Astrocyte (in vitro differentiated cells and primary cell): Measurements from ENCODE around the gene FAM131B. TPM values are rescaled to one million over a fixed set of nuclear protein-coding genes. Genes with fewer than 3 reads are reported as not detected.

Experiments used
- DNase-seq: peaks from one replicate; pipeline ENCODE4 v3.0.0-alpha.2; 2010; ENCODE audit warnings: low read depth
- FAIRE-seq: peaks from 2 replicates; lab custom pipeline; 2011; peaks lifted over from hg19 to GRCh38; lab: Jason Lieb, UNC
- H2AFZ ChIP-seq: 2 replicates; pipeline ENCODE4 v1.6.0; 2012; ENCODE audit warnings: low read depth, low read length, inconsistent platforms
- H3K27ac ChIP-seq: 2 replicates; pipeline ENCODE4 v1.5.1; 2011; ENCODE audit warnings: low read depth, low read length, inconsistent platforms
- H3K27me3 ChIP-seq: 2 replicates; pipeline ENCODE4 v1.6.0; 2011; ENCODE audit warnings: low read length, inconsistent platforms; ENCODE audit not compliant: insufficient read depth
- H3K36me3 ChIP-seq: 2 replicates; pipeline ENCODE4 v1.5.1; 2011; ENCODE audit warnings: low read length, inconsistent platforms; ENCODE audit not compliant: insufficient read depth
- H3K4me1 ChIP-seq: 2 replicates; pipeline ENCODE4 v1.5.1; 2011; ENCODE audit warnings: low read length, inconsistent platforms; ENCODE audit not compliant: insufficient read depth
- H3K4me2 ChIP-seq: 2 replicates; pipeline ENCODE4 v1.6.0; 2012; ENCODE audit warnings: low read length, inconsistent platforms
- H3K4me3 ChIP-seq: 2 replicates; pipeline ENCODE4 v1.5.1; 2011; ENCODE audit warnings: low read depth, mild to moderate bottlenecking, low read length, inconsistent platforms; ENCODE audit not compliant: insufficient read depth
- H3K79me2 ChIP-seq: 2 replicates; pipeline ENCODE4 v1.6.0; 2012; ENCODE audit warnings: mild to moderate bottlenecking, low read length, inconsistent platforms; ENCODE audit not compliant: insufficient read depth
- H3K9ac ChIP-seq: 2 replicates; pipeline ENCODE4 v1.6.0; 2012; ENCODE audit warnings: mild to moderate bottlenecking, low read length, inconsistent platforms
- H3K9me3 ChIP-seq: 2 replicates; pipeline ENCODE4 v1.5.1; 2012; ENCODE audit warnings: low read depth, mild to moderate bottlenecking, low read length, inconsistent platforms; ENCODE audit not compliant: insufficient read depth
- H4K20me1 ChIP-seq: 2 replicates; pipeline ENCODE4 v1.6.0; 2012; ENCODE audit warnings: low read length, inconsistent platforms; ENCODE audit not compliant: insufficient read depth
- H3K27ac Mint-ChIP-seq: one replicate; pipeline ENCODE4 v1.8.0; 2021; ENCODE audit warnings: mild to moderate bottlenecking, mixed read lengths; ENCODE audit not compliant: unreplicated experiment
- H3K27me3 Mint-ChIP-seq: one replicate; pipeline ENCODE4 v1.8.0; 2021; ENCODE audit warnings: low read depth, mixed read lengths; ENCODE audit not compliant: unreplicated experiment
- H3K36me3 Mint-ChIP-seq: one replicate; pipeline ENCODE4 v1.8.0; 2021; ENCODE audit warnings: low read depth, mixed read lengths; ENCODE audit not compliant: unreplicated experiment
- H3K4me1 Mint-ChIP-seq: one replicate; pipeline ENCODE4 v1.8.0; 2021; ENCODE audit warnings: low read depth, mixed read lengths; ENCODE audit not compliant: unreplicated experiment
- H3K4me3 Mint-ChIP-seq: one replicate; pipeline ENCODE4 v1.8.0; 2021; ENCODE audit warnings: mild to moderate bottlenecking, moderate library complexity, mixed read lengths; ENCODE audit not compliant: unreplicated experiment
- H3K9me3 Mint-ChIP-seq: one replicate; pipeline ENCODE4 v1.8.0; 2021; ENCODE audit warnings: mild to moderate bottlenecking, mixed read lengths; ENCODE audit not compliant: unreplicated experiment
- EZH2 ChIP-seq: IDR thresholded peaks from 2 replicates; pipeline ENCODE4 v1.6.1; 2012; ENCODE audit warnings: mild to moderate bottlenecking, low read length, inconsistent platforms; ENCODE audit not compliant: insufficient read depth
- total RNA-seq: library from RNA; stranded (reverse); gene quantifications from 2 replicates; pipeline ENCODE4 v1.2.1, GENCODE V29; 2021
- TF ChIP-seq, protein P1 (sequence below): IDR thresholded peaks from 2 replicates; pipeline ENCODE4 v1.5.1; 2011; ENCODE audit warnings: low read depth, mild to moderate bottlenecking, inconsistent platforms, low read length, moderate library complexity; ENCODE audit not compliant: insufficient read depth

FAM131B gene
- total RNA-seq, 1 donor from 2014 or later = 7.6 TPM

DNA sequence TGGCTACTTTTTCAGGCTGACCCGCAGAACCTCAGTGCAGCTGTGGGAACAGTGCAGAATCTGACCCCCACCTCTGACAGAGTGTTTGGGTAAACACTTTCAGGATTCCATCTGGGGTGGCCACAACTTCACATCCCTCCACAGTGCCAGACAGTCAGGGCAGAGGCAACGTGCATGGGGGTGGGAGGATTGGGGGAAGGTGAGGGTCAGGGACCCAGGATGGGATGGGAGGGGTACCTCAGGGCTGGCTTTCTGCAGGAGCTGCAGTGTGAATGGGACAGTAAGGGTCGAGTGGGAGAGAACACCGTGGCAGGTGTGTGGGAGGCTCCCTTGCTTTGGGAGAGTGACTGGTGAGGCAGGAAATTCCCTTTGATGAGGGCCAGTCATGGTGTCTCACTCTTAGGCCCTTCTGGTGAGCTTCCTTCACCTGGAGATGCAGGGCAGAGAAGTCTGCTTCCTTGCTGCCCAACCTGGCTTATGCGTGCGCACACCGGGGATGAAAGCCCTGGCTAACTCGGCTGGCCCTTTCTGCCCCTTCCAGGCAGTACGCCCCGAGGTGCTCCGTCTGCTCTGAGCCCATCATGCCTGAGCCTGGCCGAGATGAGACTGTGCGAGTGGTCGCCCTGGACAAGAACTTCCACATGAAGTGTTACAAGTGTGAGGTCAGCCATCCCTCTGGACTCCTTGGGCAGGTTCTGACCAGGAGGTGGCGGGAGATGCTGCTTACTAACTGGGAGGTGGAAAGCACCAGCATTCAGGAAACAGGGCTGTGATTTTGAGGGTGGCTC lies 27.0 kb upstream of the FAM131B start:
- H3K4me3 Mint-ChIP-seq = peak overlapping the region; percentile 58
- no peak for FAIRE-seq
- peaks cover 97% of the 10 kb centered on the region for H4K20me1 ChIP-seq
- H3K4me1 Mint-ChIP-seq = peaks cover 30% of the 10 kb centered on the region
- H3K27ac ChIP-seq = no peak overlapping the region
- H3K36me3 Mint-ChIP-seq = peaks cover 20% of the 10 kb centered on the region
- H3K4me1 ChIP-seq = peaks cover 58% of the 10 kb centered on the region
- no peak for DNase-seq
- H3K79me2 ChIP-seq = peaks cover 63% of the 10 kb centered on the region
- no peak overlapping the region for H2AFZ ChIP-seq
- H3K9me3 ChIP-seq = no peaks in the 10 kb centered on the region
- peak overlapping the region; percentile 68 for H3K27ac Mint-ChIP-seq
- H3K36me3 ChIP-seq = peaks cover 57% of the 10 kb centered on the region
- no peaks in the 10 kb centered on the region for H3K27me3 ChIP-seq
- peak overlapping the region; percentile 97 for H3K4me2 ChIP-seq
- no peaks in the 10 kb centered on the region for H3K27me3 Mint-ChIP-seq
- peaks cover 4% of the 10 kb centered on the region for H3K9me3 Mint-ChIP-seq
- H3K9ac ChIP-seq = peak overlapping the region; percentile 43
- H3K4me3 ChIP-seq = no peak overlapping the region
- TF ChIP-seq, protein P1, sequence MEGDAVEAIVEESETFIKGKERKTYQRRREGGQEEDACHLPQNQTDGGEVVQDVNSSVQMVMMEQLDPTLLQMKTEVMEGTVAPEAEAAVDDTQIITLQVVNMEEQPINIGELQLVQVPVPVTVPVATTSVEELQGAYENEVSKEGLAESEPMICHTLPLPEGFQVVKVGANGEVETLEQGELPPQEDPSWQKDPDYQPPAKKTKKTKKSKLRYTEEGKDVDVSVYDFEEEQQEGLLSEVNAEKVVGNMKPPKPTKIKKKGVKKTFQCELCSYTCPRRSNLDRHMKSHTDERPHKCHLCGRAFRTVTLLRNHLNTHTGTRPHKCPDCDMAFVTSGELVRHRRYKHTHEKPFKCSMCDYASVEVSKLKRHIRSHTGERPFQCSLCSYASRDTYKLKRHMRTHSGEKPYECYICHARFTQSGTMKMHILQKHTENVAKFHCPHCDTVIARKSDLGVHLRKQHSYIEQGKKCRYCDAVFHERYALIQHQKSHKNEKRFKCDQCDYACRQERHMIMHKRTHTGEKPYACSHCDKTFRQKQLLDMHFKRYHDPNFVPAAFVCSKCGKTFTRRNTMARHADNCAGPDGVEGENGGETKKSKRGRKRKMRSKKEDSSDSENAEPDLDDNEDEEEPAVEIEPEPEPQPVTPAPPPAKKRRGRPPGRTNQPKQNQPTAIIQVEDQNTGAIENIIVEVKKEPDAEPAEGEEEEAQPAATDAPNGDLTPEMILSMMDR = no peak
- TF ChIP-seq EZH2 = no peak

DNA sequence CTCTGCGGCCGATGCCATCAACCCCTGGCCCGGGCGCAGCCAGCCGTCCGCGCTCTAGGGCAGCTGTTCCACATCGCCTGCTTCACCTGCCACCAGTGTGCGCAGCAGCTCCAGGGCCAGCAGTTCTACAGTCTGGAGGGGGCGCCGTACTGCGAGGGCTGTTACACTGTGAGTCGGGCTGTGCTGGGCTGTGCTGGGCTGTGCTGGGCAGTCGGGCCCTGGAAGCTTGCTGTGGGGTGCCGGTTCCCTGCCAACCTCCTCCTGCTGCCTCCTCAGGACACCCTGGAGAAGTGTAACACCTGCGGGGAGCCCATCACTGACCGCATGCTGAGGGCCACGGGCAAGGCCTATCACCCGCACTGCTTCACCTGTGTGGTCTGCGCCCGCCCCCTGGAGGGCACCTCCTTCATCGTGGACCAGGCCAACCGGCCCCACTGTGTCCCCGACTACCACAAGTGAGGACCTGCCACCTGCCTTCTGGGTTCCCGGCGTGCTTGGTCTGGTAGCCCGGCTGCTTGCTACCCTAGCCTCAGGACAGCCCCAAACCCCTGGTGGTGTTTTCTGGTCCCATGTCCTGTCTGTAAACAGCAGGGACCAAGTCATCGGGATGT lies 26.1 kb upstream of the FAM131B start:
- peaks cover 20% of the 10 kb centered on the region for H3K36me3 Mint-ChIP-seq
- H3K27ac ChIP-seq = no peak overlapping the region

More for the DNA sequence above, 26.1 kb upstream of the FAM131B start:
- Histone ChIP-seq H3K9ac (peak overlapping the region; percentile 43), H3K4me1 (peaks cover 67% of the 10 kb centered on the region), H3K4me2 (peak overlapping the region; percentile 97), H3K27me3 (no peaks in the 10 kb centered on the region), H3K4me3 (no peak overlapping the region), H2AFZ (no peak overlapping the region), H3K36me3 (peaks cover 66% of the 10 kb centered on the region), H4K20me1 (peaks cover 100% of the 10 kb centered on the region), H3K9me3 (no peaks in the 10 kb centered on the region), H3K79me2 (peaks cover 72% of the 10 kb centered on the region)
- no peaks in the 10 kb centered on the region for H3K27me3 Mint-ChIP-seq
- peaks cover 4% of the 10 kb centered on the region for H3K9me3 Mint-ChIP-seq
- peaks cover 30% of the 10 kb centered on the region for H3K4me1 Mint-ChIP-seq
- DNase-seq (no peak), FAIRE-seq (no peak)
- H3K4me3 Mint-ChIP-seq = no peak overlapping the region
- H3K27ac Mint-ChIP-seq = peak overlapping the region; percentile 75
- TF ChIP-seq, protein P1 = no peak
- TF ChIP-seq EZH2 = no peak
